T-helper 22 cell (primary cell): ENCODE results near the gene POLR2B.
"Not testable (repeated sequence)": the region's sequence is repeated elsewhere in the genome, so short reads cannot be mapped to it uniquely, and the experiment has no call there.

Source experiments
- DNase-seq: peaks from one replicate; pipeline ENCODE4 v3.0.0-alpha.2; 2020; ENCODE audit warnings: low read depth

POLR2B gene

DNA sequence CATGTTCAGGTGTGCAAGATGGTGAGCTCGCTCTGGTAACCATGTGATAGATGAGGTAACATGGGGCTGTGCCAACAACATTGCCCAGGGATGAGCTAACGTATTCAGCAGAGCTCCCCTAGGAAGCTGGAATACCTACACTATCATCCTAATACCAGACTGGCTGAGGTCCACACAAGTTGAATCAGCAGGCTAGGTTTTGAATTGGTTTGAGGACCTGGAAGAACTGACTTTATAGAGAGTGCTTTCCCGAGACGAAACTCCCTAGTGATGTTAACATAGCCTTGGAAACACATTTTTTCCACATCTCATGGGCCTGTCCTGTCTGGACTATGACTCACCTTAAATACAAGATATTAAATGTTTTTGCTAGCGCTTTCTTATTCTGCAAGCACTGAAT, 74.8 kb downstream of the POLR2B start:
- no peak for DNase-seq

DNA sequence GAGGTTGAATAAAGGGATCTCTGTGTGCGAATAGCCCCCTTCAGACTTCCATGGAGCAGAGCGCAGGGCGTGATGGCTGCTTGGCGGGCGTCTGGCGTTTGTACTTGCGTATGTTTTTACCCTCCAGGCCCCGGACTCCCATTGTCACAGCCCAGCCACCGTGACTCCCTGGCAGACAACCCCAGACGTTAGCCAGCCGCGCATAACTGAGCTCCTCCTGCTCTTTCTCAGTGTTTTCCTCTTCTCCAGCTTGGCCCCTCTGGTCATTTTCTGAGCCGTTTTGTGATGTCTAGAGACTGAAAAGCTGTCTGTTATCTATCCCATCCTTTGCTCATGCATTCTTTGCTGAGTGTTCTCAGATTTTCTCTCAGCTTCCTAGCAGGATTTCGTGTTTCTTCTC, 77.2 kb downstream of the POLR2B start:
- no peak for DNase-seq

DNA sequence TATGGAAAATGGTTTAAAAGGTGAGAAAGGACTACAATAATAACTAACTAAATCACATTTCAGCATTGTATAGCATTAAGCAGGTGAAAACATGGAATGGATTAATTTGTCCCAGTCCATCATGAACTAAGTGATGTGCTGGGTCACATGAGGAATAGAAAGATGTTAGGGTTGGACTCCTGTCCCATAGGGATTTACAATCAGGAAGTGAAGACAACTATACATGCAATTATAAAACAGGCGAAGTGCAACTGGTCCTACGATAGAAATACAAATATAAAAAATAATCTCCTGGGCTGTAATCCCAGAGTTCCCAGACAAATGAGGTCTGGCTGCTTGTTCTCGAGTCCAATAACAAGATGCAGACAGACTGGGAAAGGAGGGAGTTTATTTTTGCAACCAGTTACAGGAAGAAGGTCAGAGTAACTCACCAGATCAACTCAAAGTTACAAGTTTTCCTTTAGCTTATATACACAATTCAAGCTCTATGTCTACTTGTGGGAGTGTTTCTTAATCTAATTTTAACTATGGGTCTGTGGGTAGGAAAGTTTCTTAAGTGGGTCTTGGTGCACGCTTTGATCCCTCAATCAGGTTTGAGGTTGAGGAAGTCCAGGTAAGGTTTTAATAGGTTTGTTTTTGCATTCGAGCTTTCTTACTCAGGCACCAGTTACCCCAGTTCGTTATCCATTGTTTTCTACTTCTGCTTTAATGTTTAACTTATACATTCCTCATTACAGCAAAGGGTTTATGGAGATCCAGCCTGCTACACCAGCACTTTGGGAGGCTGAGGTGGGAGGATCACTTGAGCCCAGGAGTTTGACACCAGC, 81.4 kb downstream of the POLR2B start:
- DNase-seq: no peak

DNA sequence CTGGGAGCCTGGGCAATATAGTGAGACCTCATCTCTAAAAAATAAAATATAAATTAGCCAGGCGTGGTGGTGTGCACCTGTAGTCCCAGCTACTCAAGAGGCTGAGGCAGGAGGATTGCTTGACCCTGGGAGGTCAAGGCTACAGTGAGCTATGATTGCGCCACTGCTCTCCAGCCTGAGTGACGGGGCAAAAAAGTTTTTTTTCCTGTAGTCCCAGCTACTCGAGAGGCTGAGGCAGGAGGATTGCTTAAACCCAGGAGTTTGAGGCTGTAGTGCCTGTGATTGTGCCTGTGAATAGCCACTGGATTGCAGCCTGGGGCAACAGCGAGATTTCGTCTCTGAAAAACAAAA, 82.0 kb downstream of the POLR2B start:
- not testable (repeated sequence) for DNase-seq

DNA sequence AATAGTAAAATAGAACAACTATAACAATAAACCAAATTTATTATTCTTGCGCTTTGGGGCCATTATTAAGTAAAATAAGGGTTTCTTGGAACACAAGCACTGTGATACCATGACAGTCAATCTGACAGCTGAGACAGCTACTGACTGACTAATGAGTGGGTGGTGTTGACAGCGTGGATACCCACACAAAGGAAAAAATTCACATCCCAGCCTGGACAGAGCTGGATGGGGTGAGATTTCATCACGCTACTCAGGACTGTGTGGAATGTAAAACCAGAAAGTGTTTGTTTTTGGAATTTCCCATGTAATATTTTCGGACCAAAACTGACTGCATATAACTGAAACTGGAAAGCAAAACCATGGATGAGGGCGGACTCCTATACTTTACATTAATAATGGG, 82.7 kb downstream of the POLR2B start:
- DNase-seq: no peak

DNA sequence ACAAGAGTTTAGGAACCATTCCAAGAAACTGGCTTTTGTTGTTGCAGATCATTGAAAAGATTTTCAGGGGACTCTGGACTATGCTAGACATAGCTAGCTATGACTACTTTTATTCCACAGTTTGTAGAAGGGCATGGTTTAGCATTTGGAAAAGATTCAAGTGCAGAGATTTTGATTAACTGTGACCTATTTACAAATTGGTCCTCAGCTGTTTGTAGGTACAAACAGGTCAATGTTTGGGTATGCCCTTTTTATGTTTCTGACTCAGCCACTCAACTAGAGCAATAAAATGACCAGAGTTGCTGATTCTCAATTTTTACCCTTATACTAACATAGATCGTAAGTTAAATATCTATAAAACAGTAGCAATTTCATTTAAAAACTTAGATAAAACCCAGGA, 84.8 kb downstream of the POLR2B start:
- DNase-seq: no peak

DNA sequence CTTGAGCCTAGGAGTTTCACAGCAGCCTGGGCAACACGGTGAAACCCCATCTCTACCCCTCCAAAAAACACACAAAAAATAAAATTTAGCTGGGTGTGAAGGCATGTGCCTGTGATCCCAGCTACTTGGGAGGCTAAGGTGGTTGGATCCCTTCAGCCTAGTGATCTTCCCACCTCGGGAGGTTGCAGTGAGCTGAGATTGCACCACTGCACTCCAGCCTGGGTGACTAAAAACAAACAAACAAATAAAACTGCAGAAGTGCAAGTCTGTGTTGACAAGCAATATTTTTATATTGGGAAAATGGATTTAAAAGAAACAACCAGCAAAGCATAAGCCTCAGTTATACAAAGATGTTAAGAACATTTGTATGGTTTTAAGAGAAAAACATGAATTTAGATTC, 85.4 kb downstream of the POLR2B start:
- no peak for DNase-seq

DNA sequence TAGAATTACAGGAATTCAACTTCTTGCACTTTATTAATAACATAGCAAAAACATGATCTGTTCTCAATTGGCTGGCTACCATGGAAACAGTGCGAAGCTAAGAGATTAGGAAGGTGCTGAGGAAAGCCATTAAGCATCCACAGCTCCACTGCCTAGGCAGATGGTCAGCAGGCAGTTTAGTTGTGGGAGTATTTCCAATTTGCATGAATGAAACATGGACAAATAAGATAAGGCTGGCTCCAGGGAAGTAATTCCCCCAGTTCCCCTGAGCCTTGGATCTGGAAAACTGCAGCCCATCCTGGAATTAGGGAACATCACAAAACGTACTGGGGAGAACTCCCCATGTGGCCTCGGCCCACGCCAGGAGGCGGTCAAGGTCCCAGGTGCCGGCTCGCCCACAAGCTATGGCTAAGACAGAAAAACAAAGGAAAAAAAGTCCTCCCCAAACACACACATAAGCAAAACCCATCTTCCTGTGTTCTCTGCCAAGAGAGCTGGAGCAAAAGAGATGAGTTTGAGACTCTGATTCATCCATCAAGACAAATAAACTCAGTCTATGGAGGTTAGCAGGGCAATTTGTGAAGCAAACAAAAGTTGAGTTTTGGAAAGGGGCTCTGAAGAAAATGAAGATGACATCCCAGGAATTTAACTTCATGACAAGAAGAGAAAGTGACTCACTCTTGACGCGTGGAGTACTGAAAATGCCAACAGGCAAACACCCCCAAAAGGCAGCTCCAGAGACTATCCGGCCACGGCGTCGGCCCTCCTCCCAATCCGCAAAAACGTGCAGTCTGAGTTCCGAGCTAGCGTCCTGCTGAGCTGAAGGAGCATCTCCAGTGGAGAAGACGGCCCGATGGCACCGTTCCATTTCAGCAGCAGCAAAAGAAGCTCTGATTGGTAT, 86.4 kb downstream of the POLR2B start:
- no peak for DNase-seq

DNA sequence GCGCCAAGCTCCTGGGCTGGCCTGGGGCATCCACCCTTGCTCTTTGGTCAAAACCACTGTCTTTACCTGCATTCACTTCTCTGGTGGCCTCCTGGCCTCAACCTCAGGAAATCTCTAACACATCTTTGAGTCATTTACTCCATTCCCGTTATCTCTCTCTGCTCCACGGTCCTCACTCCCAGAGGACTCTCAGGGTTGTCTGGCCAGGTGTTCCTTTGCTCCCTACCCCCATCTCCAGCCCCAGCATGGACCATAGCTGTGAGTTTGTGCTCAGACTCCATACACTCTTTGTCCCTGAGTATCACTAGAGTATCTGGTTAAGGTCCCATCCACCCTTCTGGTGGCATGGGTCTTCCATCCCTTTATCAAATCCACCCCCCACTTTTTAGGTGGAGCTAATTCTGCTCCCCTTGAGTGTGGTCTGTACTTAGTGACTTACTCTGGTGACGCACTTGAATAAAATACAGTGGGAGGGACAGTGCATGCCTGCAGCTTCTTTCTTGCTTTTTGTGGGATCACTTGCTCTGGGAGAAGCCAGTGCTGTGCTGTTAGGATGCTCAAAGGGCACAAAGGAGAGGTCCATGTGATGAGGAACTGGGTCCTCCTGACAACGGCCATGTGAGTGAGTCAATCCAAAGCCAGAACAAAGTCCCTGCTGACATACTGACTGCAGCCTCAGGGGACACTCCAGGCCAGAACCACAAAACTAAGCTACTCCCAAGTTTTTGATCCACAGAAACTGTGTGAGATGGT, 87.2 kb downstream of the POLR2B start:
- no peak for DNase-seq

DNA sequence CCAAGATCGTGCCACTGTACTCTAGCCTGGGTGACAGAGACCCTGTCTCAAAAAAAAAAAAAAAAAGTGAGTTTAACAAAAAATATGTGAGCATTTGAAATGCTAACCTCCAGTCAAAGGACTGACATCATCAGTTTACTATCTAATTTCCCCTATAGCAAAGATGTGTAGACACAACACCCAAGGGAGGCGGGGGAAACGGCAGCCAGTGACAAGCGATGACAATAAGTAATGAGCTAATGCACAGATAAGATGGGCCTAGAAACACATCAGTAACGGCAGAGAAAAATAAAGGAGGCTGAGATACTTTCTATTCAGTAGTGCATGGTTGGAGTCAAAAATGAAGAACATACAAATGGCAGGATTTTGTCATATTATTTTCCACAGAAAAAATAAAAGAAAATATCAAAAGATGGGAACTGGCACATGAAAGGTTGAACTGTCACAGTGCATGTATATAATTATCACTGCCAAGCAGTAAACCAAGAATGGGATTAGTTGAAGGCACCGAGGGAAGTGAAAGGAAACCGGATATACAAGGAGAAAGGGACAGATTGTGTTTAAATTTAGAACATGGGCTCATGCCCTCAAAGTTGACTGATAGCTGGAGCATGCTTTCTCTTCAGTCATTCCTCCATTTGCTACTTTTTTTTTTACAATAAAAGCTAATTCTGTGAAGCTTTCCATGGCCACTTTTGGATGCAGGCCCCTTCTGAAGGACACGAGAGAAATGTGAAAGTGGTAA, 89.7 kb downstream of the POLR2B start:
- DNase-seq: no peak

DNA sequence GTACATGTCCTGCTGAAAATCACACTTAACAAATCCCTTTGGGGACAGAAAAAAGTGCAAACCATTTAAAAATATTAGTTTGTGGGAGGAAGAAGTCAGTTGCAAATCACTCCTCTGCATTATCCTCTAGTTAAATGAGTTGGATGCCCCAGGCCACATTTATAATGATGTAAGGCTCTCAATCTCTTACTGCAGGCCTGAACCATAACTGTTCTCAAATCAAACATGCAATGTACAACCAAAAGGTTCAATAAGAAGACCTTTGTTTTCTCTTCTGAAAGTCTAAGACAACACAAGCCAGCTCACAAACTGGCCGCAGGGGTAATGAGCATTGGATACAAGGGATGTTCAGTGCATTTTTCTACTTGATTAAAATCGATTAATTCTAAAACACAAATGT, 91.8 kb downstream of the POLR2B start:
- no peak for DNase-seq

DNA sequence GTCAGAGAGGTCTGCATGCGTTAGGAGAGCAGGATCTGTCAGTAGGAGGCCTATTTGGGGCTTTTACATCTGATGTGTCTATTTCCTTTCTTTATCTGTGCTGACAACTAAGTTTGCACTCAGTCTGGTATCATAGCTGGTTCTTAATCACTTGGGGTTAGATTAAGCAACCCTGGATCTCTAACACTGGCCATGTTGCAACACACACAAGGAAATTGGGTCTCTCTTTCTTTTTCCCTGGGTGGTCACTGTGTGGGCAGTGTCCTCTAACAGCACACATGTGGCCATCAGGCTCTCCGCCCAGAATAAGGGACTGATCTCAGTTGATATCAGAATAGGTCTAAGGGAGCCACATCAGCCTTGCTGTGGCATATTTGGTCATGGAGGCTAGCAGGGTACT, 92.6 kb downstream of the POLR2B start:
- no peak for DNase-seq

DNA sequence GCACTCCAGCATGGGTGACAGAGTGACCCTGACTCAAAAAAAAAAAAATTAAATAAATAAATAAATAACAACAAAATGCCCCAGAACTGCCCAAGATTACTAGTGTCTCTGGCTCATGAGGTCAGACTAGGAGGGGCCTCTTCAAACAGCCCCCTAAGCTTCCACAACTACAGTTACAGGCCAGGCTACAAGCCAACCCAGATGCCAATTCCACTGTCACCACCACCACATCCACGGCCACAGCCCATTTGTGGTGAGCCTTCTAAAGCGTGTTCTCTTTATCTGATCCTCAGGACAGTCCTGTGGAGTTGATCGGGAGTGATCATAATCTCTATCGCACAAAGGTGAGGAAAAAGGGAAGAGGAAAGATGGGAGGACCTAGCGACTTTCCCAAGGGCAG, 94.9 kb downstream of the POLR2B start:
- no peak for DNase-seq

DNA sequence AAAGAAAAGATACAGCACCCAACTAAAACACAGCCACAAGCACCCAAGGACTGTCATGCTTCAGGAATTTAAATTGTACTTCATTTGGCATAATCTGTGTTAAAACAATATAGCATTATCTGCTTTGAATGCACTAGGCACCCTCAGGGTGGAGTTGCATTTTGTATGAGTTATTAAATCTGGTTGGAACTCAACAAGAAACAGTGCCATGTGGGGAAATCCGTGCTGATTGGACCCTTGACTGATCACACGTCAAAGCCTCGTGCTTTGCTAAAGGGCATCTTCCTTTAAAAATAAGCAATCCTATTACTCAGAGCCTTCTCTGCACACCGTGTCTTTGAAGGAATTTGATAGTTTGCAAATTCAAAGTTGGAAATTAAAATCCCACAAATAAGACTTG, 96.0 kb downstream of the POLR2B start:
- no peak for DNase-seq

DNA sequence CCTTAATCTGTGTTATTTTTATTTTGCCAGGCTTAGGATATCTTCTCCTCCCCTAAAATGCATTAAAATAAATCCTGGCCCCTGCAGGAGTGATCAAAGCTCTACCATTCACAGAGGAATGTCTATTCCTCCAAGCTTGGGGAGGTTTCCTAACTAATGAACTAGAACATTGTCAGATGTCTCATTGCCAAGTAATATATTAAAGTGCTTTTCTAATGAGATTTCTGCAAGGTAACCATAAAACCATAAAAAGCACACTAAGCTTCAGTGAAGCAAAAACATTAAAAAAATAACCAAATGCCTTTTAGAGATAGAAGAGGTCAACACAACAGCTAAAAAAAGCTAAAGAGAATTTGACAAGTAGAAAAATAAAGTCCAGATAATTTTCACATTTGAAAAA, 96.7 kb downstream of the POLR2B start:
- DNase-seq: no peak

DNA sequence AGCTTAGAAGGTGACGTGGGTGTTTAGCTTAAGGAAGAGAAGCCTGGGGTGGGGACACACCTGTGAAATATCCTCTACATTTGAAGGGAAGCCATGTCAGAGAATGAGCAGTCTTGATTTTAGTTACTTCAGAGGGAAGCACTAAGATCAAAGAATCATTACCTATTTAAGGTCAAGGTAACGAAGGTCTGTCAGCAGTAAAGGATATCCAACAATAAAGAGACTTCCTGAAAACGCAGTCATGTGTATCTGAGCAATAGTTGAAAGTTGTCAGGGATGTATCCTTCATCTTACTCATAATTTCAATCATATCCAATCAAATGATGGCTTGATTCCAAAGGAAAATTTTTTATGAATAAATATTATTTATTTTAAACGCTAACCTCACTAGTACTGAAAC, 98.0 kb downstream of the POLR2B start:
- no peak for DNase-seq

DNA sequence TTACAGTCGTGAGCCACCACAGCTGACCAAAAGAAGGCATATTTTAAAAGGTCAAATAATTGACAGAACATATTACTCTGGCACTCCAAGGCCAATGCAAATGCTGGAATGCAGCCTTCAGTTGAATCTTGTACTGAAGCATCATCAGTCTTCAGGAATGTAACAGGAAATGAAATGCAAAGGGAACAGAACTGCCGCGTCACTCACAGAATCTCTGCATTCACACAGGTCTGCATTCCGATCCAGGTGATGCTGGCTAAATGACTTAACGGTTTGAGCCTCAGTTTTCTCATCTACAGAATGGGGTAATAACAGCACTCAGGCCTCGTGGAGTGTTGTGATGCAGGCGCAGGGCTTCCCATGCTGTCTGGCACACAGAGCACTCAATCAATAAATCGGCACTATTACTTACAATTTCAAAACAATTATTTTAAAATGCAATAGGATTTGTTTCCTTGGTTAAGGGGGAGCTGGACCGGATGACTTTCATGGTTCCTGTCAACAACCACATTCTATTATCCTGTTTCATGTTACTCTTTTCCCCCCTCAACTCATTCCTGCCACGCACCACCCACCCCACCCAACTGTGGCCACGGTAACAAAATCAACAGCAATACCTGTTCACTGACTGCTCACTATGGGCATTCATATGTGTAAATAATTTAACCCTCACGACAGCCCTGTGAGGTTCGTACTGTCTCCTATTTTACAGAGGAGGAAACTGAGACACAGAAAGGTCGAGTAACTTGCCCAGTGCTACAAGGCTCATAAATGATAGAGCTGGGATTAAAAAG, 99.1 kb downstream of the POLR2B start:
- DNase-seq: no peak

DNA sequence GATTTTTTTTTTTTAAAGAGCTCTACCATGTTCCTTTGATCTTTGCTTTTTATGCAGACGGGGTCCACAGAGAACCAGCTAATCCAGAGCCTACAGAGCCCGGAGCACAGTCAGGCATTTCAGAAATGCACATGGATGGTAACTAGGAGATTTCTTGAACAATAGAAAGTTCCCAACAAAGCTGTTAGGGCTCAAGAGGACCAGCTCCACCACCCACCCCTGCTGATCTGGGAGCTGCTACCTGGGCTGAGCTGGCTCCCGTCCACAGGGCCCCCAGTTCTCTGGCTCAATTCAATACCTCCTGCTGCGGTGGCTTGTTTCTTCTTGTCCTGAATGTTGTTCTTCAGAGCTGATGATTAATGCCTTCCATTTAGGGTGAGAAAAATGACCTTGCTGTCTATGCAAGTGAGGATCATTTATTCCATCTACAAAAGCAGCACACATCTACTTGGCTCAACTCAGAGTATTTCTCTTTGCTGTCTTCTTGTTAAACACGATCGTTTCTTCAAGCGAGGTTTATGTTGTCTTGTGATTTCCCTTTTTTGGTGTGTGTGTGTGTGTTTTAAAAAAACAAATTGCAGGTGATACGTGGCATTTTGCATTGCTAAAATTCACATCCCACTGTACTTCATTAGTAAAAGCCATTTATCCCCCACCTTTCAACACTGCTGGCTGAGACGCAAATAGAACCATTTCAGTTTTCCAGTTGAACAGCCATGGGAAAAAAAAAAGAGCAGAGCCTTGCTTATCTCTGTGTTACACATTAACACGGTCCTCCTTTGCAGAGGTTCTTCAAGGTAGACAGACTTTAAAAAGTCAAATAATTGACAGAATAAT, 100.2 kb downstream of the POLR2B start:
- DNase-seq: no peak
